Thyroid gland (tissue), 4 donors: ENCODE results near the gene KLHL12.

Source experiments
- CTCF ChIP-seq, 6 experiments: fragments of 200-600 bp in 3 of 6; fragments of 450-650 bp in 3 of 6; sonication (generic) in 3 of 6; IDR thresholded peaks; one replicate each; pipeline ENCODE4 v1.5.1; 2016 to 2019; ENCODE audit warnings: antibody characterized with exemption in 6 of 6, mild to moderate bottlenecking in 2 of 6, inconsistent platforms in 1 of 6, moderate library complexity in 1 of 6
- POLR2A ChIP-seq, 2 donors: fragments of 450-650 bp; IDR thresholded peaks; one replicate each; pipeline ENCODE4 v1.6.1; 2017; ENCODE audit warnings: antibody characterized with exemption in 2 of 2, mild to moderate bottlenecking in 2 of 2, moderate library complexity in 1 of 2

- TF ChIP-seq CTCF (IDR thresholded peaks at IDR 0.05) (no peak), POLR2A (IDR thresholded peaks at IDR 0.05) (no peak)
Measured at GRCh38 chr1:202892501-202892900, 34.5 kb downstream of the KLHL12 start.
